Loucy (cell line): ENCODE measurements around the gene PTPRN2.

Experiments
- H2AFZ ChIP-seq: fragments of 200-600 bp; sonication (generic); 2 replicates; pipeline ENCODE4 v1.6.0; 2016; ENCODE audit warnings: antibody characterized with exemption, mild to moderate bottlenecking, low read length, moderate library complexity
- H3F3A ChIP-seq: fragments of 200-600 bp; 2 replicates; pipeline ENCODE4 v1.6.0; 2016; ENCODE audit warnings: antibody characterized with exemption, low read depth, mild to moderate bottlenecking
- H3K27me3 ChIP-seq: fragments of 200-600 bp; sonication (generic); 2 replicates; pipeline ENCODE4 v1.6.1; 2014; ENCODE audit warnings: low read length, mild to moderate bottlenecking; ENCODE audit not compliant: insufficient read depth, poor library complexity, severe bottlenecking
- H3K36me3 ChIP-seq: fragments of 200-600 bp; sonication (generic); 2 replicates; pipeline ENCODE4 v1.6.1; 2016; ENCODE audit warnings: low read length; ENCODE audit not compliant: insufficient read depth
- H3K4me1 ChIP-seq: fragments of 200-600 bp; sonication (generic); 2 replicates; pipeline ENCODE4 v1.5.1; 2014; ENCODE audit warnings: low read length, mild to moderate bottlenecking; ENCODE audit not compliant: insufficient read depth, poor library complexity, severe bottlenecking
- H3K4me2 ChIP-seq: fragments of 200-600 bp; sonication (generic); 2 replicates; pipeline ENCODE4 v1.6.0; 2014; ENCODE audit warnings: antibody characterized with exemption, low read length, low read depth, mild to moderate bottlenecking; ENCODE audit not compliant: poor library complexity, severe bottlenecking
- H3K4me3 ChIP-seq: fragments of 200-600 bp; sonication (generic); 2 replicates; pipeline ENCODE4 v1.5.1; 2014; ENCODE audit warnings: low read length, mild to moderate bottlenecking, mixed read lengths; ENCODE audit not compliant: poor library complexity, severe bottlenecking
- H3K79me2 ChIP-seq: fragments of 200-600 bp; sonication (generic); 2 replicates; pipeline ENCODE4 v1.6.1; 2014; ENCODE audit warnings: low read length; ENCODE audit not compliant: insufficient read depth
- H3K9ac ChIP-seq: fragments of 200-600 bp; sonication (generic); 2 replicates; pipeline ENCODE4 v1.6.0; 2014; ENCODE audit warnings: mild to moderate bottlenecking, low read depth, low read length, moderate library complexity; ENCODE audit not compliant: poor library complexity, severe bottlenecking
- H3K9me2 ChIP-seq: fragments of 200-600 bp; sonication (generic); replicated peaks from 2 replicates; pipeline ENCODE4 v1.6.1; 2016; ENCODE audit warnings: low read depth, low read length, mixed read lengths
- H3K9me3 ChIP-seq: fragments of 200-600 bp; sonication (generic); 2 replicates; pipeline ENCODE4 v1.6.1; 2014; ENCODE audit warnings: mild to moderate bottlenecking, antibody characterized with exemption, low read length, low read depth; ENCODE audit not compliant: insufficient read depth
- H4K20me1 ChIP-seq: fragments of 200-600 bp; sonication (generic); 2 replicates; pipeline ENCODE4 v1.6.0; 2014; ENCODE audit warnings: antibody characterized with exemption, low read length, mild to moderate bottlenecking; ENCODE audit not compliant: insufficient read depth, poor library complexity, severe bottlenecking
- CTCF ChIP-seq: fragments of 200-600 bp; sonication (generic); conservative IDR thresholded peaks from 2 replicates; pipeline ENCODE4 v1.5.1; 2014; ENCODE audit warnings: mild to moderate bottlenecking, antibody characterized with exemption, low read length
- EZH2phosphoT487 ChIP-seq: fragments of 200-600 bp; IDR thresholded peaks from 2 replicates; pipeline ENCODE4 v1.6.1; 2018; ENCODE audit warnings: antibody characterized with exemption, mild to moderate bottlenecking, moderate library complexity, borderline replicate concordance

PTPRN2 gene

GRCh38 chr7:157603716-157604115 lies 983.9 kb downstream of the PTPRN2 start:
- no peak for TF ChIP-seq CTCF
- no peak for TF ChIP-seq EZH2phosphoT487
- no peaks in the 10 kb centered on the region; the same call in 1 of the 2 replicates for H3K9me3 ChIP-seq
- no peaks in the 10 kb centered on the region for H3K79me2 ChIP-seq
- no peak overlapping the region for H3K4me3 ChIP-seq
- no peaks in the 10 kb centered on the region for H4K20me1 ChIP-seq
- no peak overlapping the region for H3K9ac ChIP-seq
- no peak overlapping the region for H2AFZ ChIP-seq
- H3K4me2 ChIP-seq: no peak overlapping the region
- H3F3A ChIP-seq: no peaks in the 10 kb centered on the region
- no peaks in the 10 kb centered on the region for H3K27me3 ChIP-seq
- no peaks in the 10 kb centered on the region for H3K9me2 ChIP-seq
- H3K4me1 ChIP-seq: no peaks in the 10 kb centered on the region
- no peaks in the 10 kb centered on the region for H3K36me3 ChIP-seq

- Histone ChIP-seq H3K36me3 (no peaks in the 10 kb centered on the region), H3K4me1 (no peaks in the 10 kb centered on the region), H3K9ac (no peak overlapping the region), H3F3A (no peaks in the 10 kb centered on the region), H4K20me1 (no peaks in the 10 kb centered on the region), H3K9me3 (no peaks in the 10 kb centered on the region; the same call in 1 of the 2 replicates), H3K79me2 (no peaks in the 10 kb centered on the region), H3K4me2 (no peak overlapping the region), H3K4me3 (no peak overlapping the region), H2AFZ (no peak overlapping the region), H3K9me2 (no peaks in the 10 kb centered on the region), H3K27me3 (no peaks in the 10 kb centered on the region)
- TF ChIP-seq EZH2phosphoT487 (no peak), CTCF (no peak)
These were observed 984.6 kb downstream of the PTPRN2 start for GRCh38 chr7:157603005-157603404.

- no peaks in the 10 kb centered on the region for H3K9me2 ChIP-seq
- no peaks in the 10 kb centered on the region; the same call in 1 of the 2 replicates for H3K36me3 ChIP-seq
- no peak overlapping the region for H2AFZ ChIP-seq
- no peaks in the 10 kb centered on the region for H3K27me3 ChIP-seq
- H3K79me2 ChIP-seq: no peaks in the 10 kb centered on the region
- no peak overlapping the region for H3K4me3 ChIP-seq
- no peaks in the 10 kb centered on the region; the same call in 1 of the 2 replicates for H3K9me3 ChIP-seq
- H3K9ac ChIP-seq: no peak overlapping the region
- TF ChIP-seq EZH2phosphoT487: no peak
- TF ChIP-seq CTCF: no peak
- H3F3A ChIP-seq: no peaks in the 10 kb centered on the region
- no peaks in the 10 kb centered on the region for H4K20me1 ChIP-seq
- no peak overlapping the region for H3K4me2 ChIP-seq
- no peaks in the 10 kb centered on the region for H3K4me1 ChIP-seq
These were observed 985.0 kb downstream of the PTPRN2 start for GRCh38 chr7:157602581-157602980.
